Caki2 (cell line): ENCODE results near the gene RNF43. TPM values are rescaled to one million over a fixed set of nuclear protein-coding genes. Genes with fewer than 3 reads are reported as not detected.

Source experiments
- DNase-seq: peaks from one replicate; pipeline ENCODE4 v3.0.0-alpha.2; 2015; ENCODE audit warnings: low read depth
- in situ Hi-C: cut with HindIII; loops from 2 replicates; pipeline ENCODE4 v1.10.0; 2016; ENCODE audit warnings: low sequenced_read_pairs, low pct_unique_long_range_greater_than_20kb, mixed read lengths
- total RNA-seq: library from RNA; depleted of rRNA; stranded (reverse); fragments of >200 nt; shearing (Covaris generic); gene quantifications from 2 replicates; pipeline ENCODE4 v1.2.3, GENCODE V29; 2014; ENCODE audit warnings: low replicate concordance

RNF43 gene
- total RNA-seq, 1 experiment from 2014 or later, result 2.6 TPM

DNA sequence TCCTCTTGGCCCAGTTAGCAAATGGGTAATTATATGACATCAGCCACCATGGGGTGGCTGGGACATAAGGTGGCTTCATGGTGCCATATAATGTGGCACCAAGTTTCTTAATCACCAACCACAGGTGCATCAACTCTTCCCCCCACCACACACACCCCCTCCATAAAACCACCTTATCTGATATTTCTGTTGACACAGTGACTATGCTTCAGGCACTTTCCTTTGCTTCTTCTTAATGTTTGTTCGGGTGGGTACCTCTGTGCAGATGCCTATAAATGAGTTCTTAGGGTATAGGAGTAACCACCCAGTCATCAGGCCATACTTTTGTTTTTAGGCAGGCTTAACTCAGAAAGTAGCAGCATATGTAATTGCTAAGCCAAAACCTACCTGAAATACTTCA is 29.5 kb downstream of the RNF43 start:
- in situ Hi-C loops, result no loop called here
- DNase-seq, result peak; percentile 59

DNA sequence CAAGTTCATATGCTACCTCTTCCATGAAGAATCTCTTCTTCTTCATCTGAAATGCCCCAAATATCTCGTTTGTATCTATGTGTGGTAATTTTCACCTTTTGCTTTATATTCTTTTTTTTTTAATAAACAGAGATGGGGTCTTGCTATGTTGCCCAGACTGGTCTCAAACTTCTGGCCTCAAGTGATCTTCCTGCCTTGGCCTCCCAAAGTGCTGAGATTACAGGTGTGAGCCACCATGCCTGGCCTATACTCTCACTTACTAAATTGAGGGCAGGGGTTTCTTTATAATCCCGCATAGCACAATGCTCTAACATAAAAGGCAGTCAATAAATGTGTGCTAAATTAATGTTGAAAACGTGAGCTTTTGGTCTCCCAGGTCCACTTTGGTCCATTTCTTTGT is 30.6 kb downstream of the RNF43 start:
- no peak for DNase-seq
- in situ Hi-C loops, result no loop called here

GRCh38 chr17:58385359-58385899 is 31.9 kb downstream of the RNF43 start:
- no peak for DNase-seq
- in situ Hi-C loops, result no loop called here

DNA sequence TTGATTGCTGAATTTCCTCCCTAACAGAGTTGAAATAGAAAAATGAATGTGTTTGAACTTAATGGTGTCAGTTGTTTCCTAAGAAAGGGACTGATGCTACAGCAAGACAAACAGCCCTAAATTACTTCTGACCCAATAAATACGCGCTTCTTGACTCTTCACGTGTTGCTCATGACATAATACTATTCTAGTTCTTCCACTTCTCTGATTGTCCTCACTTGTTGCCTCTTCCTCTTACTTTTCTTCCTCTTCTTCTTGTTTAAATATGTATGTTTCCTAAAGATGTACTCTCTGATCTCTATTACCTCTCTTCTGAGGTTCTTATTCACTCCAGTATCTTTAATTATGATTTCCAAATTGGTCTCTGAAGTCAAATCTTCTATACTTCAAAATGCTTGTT is 32.4 kb downstream of the RNF43 start:
- DNase-seq, result no peak
- in situ Hi-C loops, result no loop called here

DNA sequence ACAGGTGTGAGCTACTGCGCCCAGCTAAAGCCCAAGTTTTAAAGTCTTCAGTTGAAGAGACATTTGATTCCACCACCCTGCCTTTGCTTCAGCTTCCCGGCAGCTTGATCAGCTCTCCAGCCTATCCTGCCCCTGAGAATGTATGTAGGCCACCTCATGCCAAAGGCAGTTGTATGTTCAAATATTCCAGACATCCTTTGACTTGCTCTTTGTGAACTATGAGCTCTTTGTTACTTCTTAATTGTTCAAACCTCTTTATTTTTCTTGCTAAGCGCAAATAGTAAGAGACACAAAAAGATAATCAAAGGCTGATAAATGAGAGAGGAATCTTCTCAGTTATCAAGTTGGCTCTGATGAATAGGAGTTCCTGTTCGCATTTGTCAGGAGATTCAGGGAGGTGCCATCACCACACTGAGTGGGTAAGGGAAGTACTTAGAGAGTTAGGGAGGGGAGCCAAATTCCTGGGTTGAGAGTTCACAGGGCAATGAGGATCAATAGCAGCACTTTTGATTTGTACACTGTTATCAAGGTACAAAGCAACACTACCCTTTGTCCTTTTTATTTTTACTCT is 33.4 kb downstream of the RNF43 start:
- no peak for DNase-seq
- in situ Hi-C loops, result no loop called here

DNA sequence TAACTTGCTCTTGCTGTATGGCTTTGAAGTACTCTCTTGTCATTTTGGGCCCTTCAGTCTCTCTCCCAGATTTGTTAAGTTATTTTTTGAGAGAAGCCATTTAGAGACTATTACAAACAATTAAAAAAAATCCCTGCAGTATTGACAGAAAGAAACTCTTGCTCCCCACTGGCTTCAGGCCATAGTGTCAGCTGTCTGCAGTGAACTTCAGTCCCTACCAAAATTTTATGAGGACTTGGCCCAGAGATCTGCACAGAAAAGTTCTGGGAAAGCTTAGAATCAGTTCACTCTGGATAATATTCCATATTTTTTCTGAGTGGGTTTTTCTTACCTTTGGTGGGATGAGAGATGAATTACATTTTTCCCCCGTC is 34.5 kb downstream of the RNF43 start:
- no peak for DNase-seq
- in situ Hi-C loops, result no loop called here

DNA sequence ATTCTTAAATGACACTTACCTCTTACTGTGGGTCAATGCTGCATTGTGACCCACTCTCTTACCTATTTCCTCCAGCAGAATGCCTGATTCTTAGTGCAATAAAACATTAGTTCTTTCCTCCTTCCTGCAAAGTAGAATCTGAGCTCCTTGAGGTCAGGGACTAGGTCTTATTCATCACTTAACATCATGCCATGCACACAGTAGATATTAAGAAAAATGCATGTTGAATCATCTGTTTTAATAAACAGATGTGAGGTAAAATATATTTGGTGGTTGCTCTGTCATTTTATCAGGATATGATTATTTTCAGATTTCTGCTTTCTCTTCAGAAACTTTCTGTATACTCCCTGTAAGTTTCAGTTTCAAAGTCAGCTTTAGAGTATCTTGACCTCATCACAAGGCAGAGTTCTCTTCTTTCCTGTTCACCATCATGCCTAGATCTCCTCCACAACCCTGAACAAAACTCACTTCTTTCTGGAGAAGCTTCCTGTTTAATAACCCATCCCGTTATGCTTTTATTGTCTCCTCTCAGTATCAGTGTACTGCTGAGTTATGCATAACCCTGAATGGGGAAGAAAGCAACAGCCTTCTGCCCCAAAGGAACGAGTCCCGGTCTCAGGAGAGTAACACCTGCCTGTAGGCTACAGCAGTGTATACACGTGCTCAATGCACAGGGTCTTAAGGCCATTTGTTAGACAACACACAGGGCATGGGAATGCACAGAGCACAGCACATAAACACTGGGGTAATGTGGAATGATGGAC is 35.0 kb downstream of the RNF43 start:
- no peak for DNase-seq
- in situ Hi-C loops, result no loop called here

DNA sequence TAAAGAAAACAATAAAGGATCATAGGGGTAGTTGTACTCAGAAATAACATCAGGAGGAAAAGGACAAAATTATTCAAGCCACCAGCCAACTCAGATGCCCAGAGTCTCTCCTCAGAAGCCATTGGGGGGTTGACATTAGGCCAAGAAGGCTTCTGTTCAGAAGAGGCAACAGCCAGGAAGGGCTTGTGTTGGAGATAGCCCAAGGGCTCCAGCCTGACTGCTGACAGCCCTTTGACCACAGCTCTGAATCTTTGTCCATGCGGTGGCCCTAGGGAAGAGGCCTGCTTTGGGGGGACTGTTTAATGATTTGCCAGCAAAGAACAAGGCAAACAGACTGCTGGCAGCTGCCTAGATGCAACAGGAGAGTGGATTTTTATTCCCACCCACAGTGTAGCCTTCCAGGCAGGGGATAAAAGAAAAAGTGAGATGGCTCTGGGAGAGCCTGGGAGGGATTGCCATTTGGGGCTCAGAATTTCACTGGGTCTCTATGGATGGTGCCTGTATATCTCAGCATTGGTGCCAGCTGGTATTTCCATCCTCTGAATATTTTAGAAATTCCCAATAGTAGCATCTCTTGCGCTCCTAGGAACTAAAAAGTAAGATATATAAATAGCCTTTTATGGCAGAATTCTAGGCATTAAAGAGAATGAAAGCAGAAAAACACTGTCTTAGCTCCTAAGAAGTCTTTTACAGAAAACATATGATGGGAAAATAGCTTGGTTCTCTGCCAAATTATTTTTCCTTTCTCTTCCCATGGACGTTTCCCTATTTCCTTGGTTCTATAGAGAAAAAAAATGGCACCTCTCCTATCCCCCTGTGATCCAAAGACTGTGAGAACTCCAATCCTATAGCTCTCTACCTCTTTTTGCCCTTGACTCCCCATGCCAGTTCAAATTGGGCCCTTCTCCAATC is 36.0 kb downstream of the RNF43 start:
- no peak for DNase-seq
- in situ Hi-C loops, result no loop called here

- in situ Hi-C loops, result no loop called here
- DNase-seq, result no peak
Measured at GRCh38 chr17:58380207-58381123, 36.9 kb downstream of the RNF43 start.

DNA sequence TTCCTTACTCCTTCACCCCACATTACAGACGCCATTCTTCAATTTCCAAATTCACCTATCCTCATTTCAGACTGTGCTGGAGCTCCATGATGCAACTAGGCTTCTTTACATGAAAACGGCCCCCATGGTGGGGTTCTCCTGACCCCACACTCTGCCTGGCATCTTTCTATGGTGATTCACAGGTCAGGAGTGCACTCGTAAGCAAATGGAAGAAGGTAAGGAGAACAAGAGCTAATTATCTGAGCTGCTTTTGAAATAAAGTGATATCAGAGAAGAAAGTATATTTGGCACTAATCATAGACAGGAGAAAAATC is 37.9 kb downstream of the RNF43 start:
- DNase-seq, result no peak
- in situ Hi-C loops, result no loop called here

DNA sequence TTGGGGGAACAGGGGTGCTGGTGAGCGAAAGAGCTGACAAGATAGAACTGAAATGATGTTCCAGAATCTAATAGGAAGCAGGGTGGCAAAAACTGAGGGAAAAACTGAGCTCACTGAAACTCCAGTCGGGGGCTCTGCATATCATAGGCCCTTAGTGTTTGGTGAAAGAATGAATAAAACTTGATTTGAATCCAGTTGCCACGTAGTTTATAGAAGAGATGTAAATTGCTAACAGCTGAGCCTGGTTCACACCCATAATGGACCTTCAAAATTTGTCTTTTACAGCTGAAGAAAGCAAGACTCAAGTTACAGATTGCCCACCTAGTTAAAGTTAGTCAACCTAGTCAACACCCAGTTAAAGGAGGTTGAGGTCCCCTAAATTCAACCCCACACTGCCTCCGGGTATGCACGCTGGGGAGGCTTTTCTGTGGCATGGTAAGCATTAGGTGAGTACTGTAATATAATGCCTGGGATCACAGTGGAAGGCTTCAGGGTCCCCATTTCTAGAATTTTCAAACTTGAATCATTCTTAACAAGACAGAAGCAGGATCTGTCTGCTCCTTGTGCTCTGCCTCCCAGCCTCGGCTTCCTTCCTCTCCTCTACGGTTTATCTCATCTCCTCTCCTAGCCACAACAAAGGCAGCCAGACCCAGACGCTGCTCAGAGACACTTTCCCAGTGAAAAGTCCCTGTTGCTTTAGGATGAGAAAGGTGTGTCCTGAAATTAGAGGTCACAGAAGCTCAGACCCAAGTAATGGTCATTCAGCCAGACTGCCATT is 38.4 kb downstream of the RNF43 start:
- in situ Hi-C loops, result no loop called here
- no peak for DNase-seq

DNA sequence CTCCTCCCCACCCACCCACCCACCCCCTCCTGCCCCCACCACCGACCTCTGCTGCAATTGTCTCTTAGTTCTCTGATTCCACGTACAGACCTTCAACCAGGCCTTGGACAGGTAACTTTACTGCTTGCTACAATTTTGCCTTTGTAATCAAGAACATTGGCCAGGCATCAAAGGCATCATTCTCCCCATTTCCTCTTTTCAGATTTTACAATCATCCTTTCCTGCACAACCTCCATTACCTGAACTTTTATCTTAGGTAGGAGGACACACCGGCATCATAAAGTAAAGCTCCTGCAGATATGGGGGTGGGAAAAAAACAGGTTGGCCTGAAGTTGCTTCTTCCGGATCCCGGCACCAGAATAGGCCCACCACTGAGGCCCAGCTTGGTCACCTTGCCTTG is 39.7 kb downstream of the RNF43 start:
- in situ Hi-C loops, result no loop called here

DNA sequence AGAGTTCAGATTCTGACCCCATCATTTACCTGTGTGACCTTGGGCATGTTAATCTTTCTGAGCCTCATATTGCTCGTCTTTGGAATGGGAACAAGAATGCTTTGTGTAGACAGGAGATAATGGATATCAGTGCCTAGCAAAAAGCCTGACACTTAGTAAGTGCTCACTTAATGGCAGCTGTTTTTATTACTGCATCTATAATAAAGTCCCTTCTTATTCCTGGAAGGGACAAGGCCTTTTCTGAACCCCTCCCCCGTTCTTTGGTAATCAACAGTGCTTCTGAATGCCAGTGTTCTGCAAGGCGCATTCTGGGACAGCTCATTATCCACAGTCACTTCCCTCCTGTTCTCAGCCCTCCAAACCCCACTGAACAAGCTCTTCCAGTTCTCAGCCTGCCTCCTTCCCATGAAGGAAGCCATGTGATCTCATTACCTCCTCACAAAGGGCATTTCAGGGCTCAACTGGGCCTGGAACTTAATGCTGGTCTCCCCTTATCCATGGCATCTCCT is 40.2 kb downstream of the RNF43 start:
- DNase-seq, result no peak
- in situ Hi-C loops, result no loop called here

More for the DNA sequence above, 39.7 kb downstream of the RNF43 start:
- no peak for DNase-seq

- in situ Hi-C loops, result no loop called here
- DNase-seq, result no peak
Measured at GRCh38 chr17:58376472-58377000, 40.8 kb downstream of the RNF43 start.

GRCh38 chr17:58375811-58376210 is 41.5 kb downstream of the RNF43 start:
- no peak for DNase-seq
- in situ Hi-C loops, result no loop called here

DNA sequence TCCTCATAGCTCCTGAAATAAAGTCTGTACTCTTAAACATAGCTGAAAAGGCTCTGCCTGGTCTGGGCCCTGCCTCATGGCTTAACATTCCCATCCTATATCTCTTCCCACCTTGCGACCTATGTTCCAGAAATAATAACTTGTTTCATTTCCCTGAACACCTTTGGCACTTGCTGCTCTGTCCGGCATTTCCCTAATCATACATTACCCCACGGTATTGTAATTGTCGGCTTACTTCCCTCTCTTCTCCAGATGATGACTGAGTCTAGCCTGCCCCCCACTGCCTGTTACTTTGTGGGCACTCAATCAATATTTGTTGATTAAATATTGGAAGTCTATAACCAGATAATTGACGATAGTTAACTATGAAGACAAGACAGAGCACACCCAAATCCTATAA is 42.1 kb downstream of the RNF43 start:
- no peak for DNase-seq
- in situ Hi-C loops, result no loop called here

- no peak for DNase-seq
- in situ Hi-C loops, result no loop called here
Measured at GRCh38 chr17:58373923-58374322, 43.4 kb downstream of the RNF43 start.
